Ishikawa (cell line): ENCODE measurements around the gene NDUFAF2.

Experiments used
- CEBPB ChIP-seq: IDR thresholded peaks from 2 replicates; pipeline ENCODE4 v1.6.1; 2012
- CREB1 ChIP-seq: IDR thresholded peaks from 2 replicates; pipeline ENCODE4 v1.6.1; 2012; ENCODE audit warnings: low read depth
- EGR1 ChIP-seq: IDR thresholded peaks from 2 replicates; pipeline ENCODE4 v1.6.1; 2012
- EP300 ChIP-seq: IDR thresholded peaks from 2 replicates; pipeline ENCODE4 v1.6.1; 2012; ENCODE audit warnings: borderline replicate concordance
- FOXM1 ChIP-seq: IDR thresholded peaks from 2 replicates; pipeline ENCODE4 v1.6.1; 2012; ENCODE audit warnings: low read depth, borderline replicate concordance
- NFIC ChIP-seq: IDR thresholded peaks from 2 replicates; pipeline ENCODE4 v1.6.1; 2012
- RAD21 ChIP-seq: IDR thresholded peaks from 2 replicates; pipeline ENCODE4 v1.6.1; 2012; ENCODE audit warnings: low read depth
- TAF1 ChIP-seq: IDR thresholded peaks from 2 replicates; pipeline ENCODE4 v1.6.1; 2012; ENCODE audit warnings: low read depth, mild to moderate bottlenecking
- TCF12 ChIP-seq: IDR thresholded peaks from 2 replicates; pipeline ENCODE4 v1.6.1; 2012; ENCODE audit warnings: low read depth
- TEAD4 ChIP-seq: IDR thresholded peaks from 2 replicates; pipeline ENCODE4 v1.6.1; 2012
- YY1 ChIP-seq: IDR thresholded peaks from 2 replicates; pipeline ENCODE4 v1.6.1; 2012; ENCODE audit warnings: low read depth
- ZBTB7A ChIP-seq: IDR thresholded peaks from 2 replicates; pipeline ENCODE4 v1.6.1; 2012; ENCODE audit warnings: low read depth
- TF ChIP-seq, protein P1 (sequence below): IDR thresholded peaks from 2 replicates; pipeline ENCODE4 v1.6.1; 2012
- TF ChIP-seq, protein P2 (sequence below): IDR thresholded peaks from 2 replicates; pipeline ENCODE4 v1.6.1; 2012
- TF ChIP-seq, protein P3 (sequence below): IDR thresholded peaks from 2 replicates; pipeline ENCODE4 v1.6.1; 2012; ENCODE audit warnings: low read depth, mild to moderate bottlenecking

The NDUFAF2 gene

DNA sequence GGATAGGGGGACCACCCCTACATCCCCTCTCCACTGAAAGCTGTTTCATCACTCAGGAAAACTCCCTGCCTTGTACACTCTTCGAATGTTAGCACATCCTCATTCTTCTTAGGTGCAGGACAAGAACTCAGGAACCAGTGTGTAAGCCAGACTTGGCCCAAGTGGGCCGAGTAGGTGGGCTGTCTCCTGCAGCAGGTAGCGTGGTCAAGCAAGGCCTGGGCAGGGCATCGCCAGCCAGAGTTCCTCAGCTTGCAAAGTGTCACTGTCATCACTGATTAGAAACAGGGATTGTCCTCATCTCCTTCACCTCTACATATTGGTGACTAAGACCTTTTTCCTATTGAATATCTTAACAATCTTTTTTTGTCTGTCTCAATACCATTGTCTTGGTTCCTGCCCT is 194.9 kb downstream of the NDUFAF2 start:
- TF ChIP-seq EGR1: no peak
- TF ChIP-seq ZBTB7A: no peak
- TF ChIP-seq, protein P1, sequence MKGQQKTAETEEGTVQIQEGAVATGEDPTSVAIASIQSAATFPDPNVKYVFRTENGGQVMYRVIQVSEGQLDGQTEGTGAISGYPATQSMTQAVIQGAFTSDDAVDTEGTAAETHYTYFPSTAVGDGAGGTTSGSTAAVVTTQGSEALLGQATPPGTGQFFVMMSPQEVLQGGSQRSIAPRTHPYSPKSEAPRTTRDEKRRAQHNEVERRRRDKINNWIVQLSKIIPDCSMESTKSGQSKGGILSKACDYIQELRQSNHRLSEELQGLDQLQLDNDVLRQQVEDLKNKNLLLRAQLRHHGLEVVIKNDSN: no peak
- TF ChIP-seq CREB1: no peak
- no peak for TF ChIP-seq EP300
- no peak for TF ChIP-seq RAD21
- TF ChIP-seq FOXM1: no peak
- no peak for TF ChIP-seq CEBPB
- no peak for TF ChIP-seq NFIC
- TF ChIP-seq YY1: no peak
- no peak for TF ChIP-seq TEAD4

DNA sequence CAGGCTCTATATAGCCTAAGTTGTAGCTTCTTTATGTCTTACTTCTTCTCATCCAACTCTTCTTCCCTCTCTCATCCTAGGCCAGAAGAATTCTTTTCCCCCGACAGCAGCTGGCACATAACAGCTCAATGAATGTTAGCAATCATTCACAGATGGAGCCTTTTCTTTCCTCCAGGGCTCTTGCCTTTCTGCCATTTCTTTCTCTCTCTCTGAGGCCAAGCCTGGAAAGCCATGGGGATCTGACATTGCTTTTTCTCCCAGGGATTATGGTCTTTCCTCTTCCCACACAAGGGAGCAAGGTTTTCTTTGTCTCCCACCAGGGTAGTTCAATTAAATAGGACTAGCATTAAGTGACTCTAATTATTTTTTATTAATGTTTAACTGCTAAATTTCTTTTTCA is 196.8 kb downstream of the NDUFAF2 start:
- TF ChIP-seq, protein P2, sequence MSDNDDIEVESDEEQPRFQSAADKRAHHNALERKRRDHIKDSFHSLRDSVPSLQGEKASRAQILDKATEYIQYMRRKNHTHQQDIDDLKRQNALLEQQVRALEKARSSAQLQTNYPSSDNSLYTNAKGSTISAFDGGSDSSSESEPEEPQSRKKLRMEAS: no peak
- TF ChIP-seq YY1 (no peak), CREB1 (no peak), CEBPB (no peak), EP300 (no peak), TAF1 (no peak), FOXM1 (no peak), NFIC (no peak), TCF12 (no peak), ZBTB7A (no peak), TEAD4 (no peak), EGR1 (no peak), RAD21 (no peak)
- TF ChIP-seq, protein P3, sequence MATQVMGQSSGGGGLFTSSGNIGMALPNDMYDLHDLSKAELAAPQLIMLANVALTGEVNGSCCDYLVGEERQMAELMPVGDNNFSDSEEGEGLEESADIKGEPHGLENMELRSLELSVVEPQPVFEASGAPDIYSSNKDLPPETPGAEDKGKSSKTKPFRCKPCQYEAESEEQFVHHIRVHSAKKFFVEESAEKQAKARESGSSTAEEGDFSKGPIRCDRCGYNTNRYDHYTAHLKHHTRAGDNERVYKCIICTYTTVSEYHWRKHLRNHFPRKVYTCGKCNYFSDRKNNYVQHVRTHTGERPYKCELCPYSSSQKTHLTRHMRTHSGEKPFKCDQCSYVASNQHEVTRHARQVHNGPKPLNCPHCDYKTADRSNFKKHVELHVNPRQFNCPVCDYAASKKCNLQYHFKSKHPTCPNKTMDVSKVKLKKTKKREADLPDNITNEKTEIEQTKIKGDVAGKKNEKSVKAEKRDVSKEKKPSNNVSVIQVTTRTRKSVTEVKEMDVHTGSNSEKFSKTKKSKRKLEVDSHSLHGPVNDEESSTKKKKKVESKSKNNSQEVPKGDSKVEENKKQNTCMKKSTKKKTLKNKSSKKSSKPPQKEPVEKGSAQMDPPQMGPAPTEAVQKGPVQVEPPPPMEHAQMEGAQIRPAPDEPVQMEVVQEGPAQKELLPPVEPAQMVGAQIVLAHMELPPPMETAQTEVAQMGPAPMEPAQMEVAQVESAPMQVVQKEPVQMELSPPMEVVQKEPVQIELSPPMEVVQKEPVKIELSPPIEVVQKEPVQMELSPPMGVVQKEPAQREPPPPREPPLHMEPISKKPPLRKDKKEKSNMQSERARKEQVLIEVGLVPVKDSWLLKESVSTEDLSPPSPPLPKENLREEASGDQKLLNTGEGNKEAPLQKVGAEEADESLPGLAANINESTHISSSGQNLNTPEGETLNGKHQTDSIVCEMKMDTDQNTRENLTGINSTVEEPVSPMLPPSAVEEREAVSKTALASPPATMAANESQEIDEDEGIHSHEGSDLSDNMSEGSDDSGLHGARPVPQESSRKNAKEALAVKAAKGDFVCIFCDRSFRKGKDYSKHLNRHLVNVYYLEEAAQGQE: no peak
- TF ChIP-seq, protein P1: no peak

DNA sequence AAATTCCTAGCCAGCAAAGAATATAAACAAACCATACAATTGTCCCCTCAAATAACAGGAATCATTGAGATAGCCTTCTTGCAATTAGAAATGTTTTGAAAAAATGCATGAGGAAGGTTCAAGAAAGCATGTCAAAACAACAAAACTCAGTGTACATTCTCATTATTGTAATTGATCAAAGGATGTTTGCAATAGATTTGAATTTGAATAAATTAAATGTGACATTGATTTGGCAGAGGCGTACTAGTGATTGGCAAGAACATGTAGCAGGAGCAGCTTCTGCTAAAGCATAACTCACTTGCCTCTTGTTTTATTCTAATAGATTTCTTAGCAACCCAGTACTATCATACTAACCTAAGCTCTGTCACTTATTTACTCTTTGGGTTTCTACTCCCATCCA is 197.4 kb downstream of the NDUFAF2 start:
- TF ChIP-seq TEAD4 (no peak), YY1 (no peak), CEBPB (no peak), TAF1 (no peak), EP300 (no peak), CREB1 (no peak), ZBTB7A (no peak), EGR1 (no peak)
- TF ChIP-seq, protein P3: no peak

DNA sequence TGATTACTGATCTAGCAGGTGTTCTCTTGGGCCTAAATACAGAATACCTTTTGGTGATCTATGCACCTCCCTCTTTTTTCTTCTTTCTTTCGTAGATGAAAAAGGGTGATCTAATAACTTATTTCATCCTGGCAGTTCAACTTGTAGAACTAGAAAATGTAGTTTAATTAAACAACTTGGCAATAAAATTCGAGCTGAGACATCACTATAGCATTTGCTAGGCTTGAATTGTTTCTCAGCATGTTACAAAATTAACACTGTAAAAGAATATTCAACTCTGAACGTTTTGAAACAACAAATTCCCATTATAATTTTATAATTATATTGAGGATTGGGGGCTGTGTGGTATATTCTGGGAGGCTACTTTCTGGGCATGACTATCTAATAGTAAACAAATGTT is 197.8 kb downstream of the NDUFAF2 start:
- no peak for TF ChIP-seq TCF12
- no peak for TF ChIP-seq YY1
- TF ChIP-seq EGR1: no peak
- no peak for TF ChIP-seq TAF1
- TF ChIP-seq EP300: no peak
- no peak for TF ChIP-seq CEBPB
- TF ChIP-seq FOXM1: no peak
- no peak for TF ChIP-seq TEAD4
- TF ChIP-seq, protein P2: no peak
- no peak for TF ChIP-seq CREB1
- TF ChIP-seq, protein P3: no peak
- no peak for TF ChIP-seq NFIC
- no peak for TF ChIP-seq RAD21
- TF ChIP-seq, protein P1: no peak
- no peak for TF ChIP-seq ZBTB7A
